GM18517 (cell line): ENCODE measurements around the gene LMCD1.

Source experiments
- ATAC-seq: cut with Tn5 transposase; IDR thresholded peaks from one replicate; pipeline ENCODE4 v1.9.1; 2021; ENCODE audit warnings: mild to moderate bottlenecking, moderate library complexity; ENCODE audit not compliant: unreplicated experiment

The LMCD1 gene

DNA sequence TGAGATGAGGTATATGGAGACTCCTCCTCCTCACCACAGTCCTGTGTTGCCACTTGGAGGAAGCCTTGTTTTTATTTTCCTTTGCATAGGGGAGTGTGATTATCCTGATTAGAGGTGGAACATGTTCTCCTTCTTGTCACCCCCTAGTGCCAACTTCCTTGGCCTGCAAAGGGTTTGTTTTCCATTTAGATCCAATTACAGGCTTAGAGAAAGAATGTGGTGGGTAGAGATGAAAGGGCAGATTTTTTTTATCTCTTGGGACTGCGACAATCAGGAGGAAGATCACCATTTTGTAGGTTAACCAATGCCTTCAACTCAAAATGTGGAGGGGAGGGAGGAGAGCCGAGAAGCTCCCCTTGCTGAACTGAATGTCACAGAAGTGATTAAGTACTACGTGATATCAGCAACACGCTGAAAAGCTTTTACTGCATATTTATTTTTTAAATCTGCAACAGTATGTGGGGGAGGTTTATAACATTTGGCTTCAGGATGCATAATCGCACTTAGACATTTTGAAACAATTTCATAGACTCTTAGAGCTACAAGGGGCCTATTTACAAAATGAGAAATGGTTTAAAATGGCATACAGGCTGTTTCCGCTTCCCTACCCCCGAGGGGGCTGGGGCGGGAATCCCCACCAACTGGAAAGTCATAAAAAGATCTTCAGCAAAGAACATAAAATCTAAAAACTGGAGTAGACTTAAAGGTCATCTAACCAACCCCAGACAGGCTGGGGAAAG lies 2.4 kb downstream of the LMCD1 start:
- ATAC-seq, result no peak

- ATAC-seq, result no peak
Observed at GRCh38 chr3:8504611-8504973, 3.0 kb downstream of the LMCD1 start.

DNA sequence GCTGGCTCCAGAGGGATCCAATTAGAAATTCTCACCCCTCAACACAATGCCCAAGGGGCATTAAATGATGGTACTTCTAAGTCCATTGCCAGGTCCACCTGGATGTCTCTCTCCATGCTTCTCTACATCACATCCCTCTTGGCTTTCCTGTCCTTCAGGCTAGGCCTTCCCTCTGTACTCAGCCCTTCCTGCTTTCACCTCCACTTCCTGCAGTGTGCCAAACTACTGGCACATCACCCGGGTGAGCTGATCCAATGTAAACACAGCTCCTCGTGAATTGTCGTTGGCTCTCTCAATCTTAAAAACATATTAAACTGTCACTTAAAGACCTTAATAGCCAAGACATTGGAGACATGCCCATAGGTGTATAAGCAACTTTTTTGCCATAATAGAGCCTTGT lies 4.0 kb downstream of the LMCD1 start:
- no peak for ATAC-seq

- no peak for ATAC-seq
Observed at GRCh38 chr3:8506571-8507061, 5.0 kb downstream of the LMCD1 start.

GRCh38 chr3:8507496-8507895 lies 5.9 kb downstream of the LMCD1 start:
- no peak for ATAC-seq

GRCh38 chr3:8509961-8510360 lies 8.3 kb downstream of the LMCD1 start:
- no peak for ATAC-seq

- ATAC-seq, result no peak
Observed at GRCh38 chr3:8512234-8512633, 10.6 kb downstream of the LMCD1 start.

GRCh38 chr3:8516047-8516661 lies 14.5 kb downstream of the LMCD1 start:
- ATAC-seq, result no peak

- ATAC-seq, result no peak
Observed at GRCh38 chr3:8516783-8517182, 15.2 kb downstream of the LMCD1 start.

GRCh38 chr3:8517487-8517886 lies 15.9 kb downstream of the LMCD1 start:
- no peak for ATAC-seq

DNA sequence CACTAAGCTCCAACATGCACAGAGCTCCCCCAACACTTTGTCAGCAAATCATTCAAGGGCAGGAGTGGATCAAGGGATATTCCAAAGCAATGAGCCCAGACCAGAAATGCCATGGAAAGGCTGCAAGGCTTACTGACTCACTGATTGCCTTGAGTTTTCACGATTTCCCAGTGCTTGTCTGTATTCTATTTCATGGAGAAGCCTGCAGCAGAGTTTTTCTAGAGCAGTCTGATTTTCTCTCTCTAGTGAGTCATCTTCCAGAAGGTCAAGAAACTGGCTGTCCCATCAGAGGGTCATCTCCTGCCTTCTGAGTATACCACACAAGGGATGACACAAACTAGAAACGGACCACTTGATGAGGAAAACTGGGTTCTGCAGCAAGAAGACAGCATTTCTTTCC lies 16.5 kb downstream of the LMCD1 start:
- ATAC-seq, result no peak

DNA sequence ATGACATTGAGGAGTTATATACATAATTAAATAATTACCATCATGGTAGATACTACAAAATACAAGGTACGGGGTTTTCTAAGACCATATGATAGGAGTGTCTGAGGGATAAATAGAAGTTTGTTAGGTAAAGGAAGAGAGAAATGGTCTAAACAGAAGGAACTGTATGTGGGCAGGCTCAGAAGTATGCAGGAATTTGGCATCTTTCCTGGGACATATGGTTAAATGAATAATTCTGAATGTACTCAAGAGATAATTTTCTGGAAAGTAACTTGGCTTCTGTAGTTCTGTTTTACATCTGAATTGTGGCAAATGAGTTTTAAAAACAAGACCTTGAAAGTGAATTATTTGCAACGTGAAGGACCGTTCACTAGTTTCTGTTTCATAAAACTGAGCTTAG lies 17.5 kb downstream of the LMCD1 start:
- ATAC-seq, result no peak

DNA sequence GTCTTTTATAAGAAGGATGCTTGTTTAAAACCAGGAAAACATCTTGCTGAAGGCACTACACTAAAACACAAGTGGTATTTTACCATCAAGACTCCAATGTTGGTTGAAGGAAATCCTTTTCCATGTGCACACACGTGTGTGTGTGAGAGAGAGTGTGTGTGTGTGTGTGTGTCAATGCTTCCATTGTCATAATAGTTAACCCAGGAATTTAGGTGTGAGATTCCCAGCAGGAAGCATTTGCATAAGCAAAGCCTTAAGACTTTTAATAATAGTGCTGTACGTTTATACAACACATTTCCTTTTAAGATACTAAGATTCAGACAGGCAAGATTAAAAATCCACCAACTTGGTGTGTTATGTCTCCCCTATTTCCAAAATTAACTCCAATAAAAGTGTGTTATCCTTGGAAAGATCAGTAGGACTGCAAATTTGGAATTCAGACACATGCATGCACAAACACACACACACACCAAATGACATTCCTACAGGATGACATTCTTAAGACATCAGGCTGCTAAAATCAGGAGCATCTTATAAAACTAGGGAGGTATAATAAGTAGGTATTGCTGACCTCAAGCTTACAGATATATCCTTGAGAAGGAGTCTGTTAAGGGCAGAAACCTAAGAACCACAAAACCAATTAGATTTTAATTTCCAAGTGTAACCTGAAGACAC lies 18.3 kb downstream of the LMCD1 start:
- no peak for ATAC-seq

GRCh38 chr3:8520816-8521403 lies 19.3 kb downstream of the LMCD1 start:
- no peak for ATAC-seq

DNA sequence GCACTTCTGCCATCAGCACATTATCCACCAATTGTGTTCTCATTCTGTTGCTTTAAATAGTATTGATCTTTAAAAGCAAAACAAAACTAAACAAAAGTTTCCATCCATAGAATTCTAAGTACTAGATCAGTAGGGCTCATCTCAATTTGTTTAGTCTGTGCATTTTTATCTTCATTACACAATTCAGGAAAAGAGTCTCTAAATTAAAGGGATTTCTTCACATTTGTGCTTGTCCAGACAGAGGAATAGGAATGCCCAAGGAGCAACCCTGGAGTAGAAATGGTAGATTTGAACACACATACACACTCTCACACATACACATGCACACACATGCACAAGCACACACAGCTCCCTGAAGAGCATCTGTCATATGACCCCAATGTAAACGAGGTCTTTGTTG lies 21.4 kb downstream of the LMCD1 start:
- ATAC-seq, result no peak

GRCh38 chr3:8524249-8524648 lies 22.6 kb downstream of the LMCD1 start:
- ATAC-seq, result no peak

DNA sequence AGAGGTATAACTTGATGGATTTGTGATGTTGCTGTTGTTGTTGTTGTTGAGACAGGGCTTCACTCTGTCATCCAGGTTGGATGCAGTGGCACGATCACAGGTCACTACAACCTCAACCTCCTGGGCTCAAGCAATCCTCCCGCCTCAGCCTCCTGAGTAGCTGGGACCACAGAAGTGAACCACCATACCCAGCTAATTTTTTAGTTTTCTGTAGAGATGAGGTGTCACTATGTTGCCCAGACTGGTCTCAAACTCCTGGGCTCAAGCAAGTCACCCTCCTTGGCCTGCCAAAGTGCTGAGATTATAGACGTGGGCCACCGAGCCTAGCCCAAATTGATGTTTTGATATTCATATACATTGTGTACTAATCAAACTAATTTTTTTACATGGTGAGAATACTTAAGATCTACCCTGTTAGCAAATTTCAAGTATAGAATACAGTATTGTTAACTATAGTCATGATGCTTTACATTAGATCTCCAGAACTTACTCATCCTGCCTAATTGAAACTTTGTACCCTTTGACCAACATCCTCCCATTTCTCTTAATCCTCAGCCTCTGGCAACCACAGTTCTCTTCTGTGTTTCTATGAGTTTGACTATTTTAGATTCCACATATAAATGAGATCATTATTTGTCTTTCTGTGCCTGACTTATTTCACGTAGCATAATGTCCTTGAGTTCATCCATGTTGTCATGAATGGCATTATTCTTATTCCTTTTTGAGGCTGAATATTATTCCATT lies 23.2 kb downstream of the LMCD1 start:
- no peak for ATAC-seq

DNA sequence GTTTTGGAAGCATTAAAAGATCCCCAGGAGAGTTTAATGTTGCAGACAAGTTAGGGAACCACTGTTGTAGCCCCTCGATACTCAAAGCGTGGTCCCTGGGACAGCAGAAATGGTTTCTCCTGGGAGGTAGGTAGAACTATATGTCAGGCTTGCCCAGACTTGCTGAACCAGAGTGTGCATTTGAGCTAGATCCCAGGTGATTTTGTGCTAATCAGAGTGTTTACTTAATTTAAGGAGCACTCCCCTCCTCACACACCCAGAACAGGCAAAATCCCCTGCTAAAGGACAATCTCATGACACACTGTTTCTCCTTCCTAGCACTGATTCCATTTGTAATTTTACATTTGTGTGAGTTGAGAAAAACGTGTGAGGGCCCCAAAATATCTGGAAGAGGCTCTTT lies 24.3 kb downstream of the LMCD1 start:
- no peak for ATAC-seq

GRCh38 chr3:8529181-8529637 lies 27.6 kb downstream of the LMCD1 start:
- no peak for ATAC-seq

DNA sequence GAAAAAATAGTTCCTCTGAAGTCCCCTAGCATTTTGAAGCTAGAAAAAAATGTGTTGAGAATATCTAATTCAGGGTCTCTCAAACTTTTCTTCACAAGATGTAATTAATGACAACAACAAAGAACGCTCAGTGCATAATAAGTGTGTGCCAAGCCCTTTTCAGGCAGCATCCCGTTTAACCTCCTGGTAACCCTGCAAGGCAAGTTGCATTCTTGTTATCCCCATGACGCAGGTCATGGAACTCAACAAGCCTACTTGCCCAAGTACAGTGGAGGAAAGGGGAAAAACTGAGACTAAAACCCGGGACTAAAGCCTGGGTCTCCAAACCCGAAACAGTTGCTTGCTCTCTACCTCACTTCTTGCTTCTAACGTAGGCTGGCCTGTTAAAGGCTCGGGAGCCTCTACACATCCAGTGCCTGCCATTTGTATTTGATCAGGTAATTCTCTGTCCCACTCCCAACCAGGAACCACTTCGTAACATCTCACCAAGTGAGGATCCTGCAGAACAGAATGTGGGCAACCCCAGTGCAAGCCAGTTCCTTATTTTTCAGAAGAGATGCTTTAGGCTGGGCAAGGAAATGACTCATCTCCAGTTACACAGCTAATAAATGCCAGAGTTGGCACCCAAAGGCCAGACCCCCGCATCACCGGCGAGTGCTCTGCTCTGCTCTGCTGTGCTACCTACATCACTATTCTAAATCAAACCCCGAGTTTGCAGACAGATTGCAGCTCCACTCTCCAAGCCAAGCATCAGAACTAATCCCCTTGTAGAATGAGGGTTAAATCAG lies 28.3 kb downstream of the LMCD1 start:
- no peak for ATAC-seq
